OCI-LY7 (cell line): ENCODE data around the gene STK32A.

Experiments used
- EZH2phosphoT487 ChIP-seq: fragments of 200-600 bp; sonication (generic); IDR thresholded peaks from 2 replicates; pipeline ENCODE4 v1.6.1; 2018; ENCODE audit warnings: low read depth, borderline replicate concordance, mild to moderate bottlenecking, mixed run types, antibody characterized with exemption, low read length, moderate library complexity, mixed read lengths
- TF ChIP-seq, protein P1 (sequence below): fragments of 200-600 bp; sonication (generic); conservative IDR thresholded peaks from 2 replicates; pipeline ENCODE4 v1.5.1; 2014; ENCODE audit warnings: mild to moderate bottlenecking, antibody characterized with exemption, low read length, moderate library complexity, mixed read lengths

DNA sequence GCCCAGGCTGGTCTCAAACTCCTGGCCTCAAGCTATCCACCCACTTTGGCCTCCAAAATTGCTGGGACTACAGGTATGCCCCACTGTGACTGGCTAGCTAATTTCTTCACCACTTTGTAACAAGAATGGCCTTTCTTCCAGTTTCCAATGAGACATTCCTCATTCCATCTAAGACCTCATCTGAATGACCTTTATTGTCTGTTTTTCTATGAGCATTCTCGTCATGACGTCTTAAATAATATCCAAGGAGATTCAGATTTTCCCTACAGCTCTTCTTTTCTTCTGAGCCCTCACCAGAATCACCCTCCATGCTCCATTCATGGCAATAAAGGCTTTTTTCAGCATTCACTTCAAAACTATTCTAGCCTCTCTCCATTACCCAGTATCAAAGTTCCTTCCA, 30.2 kb upstream of the STK32A start:
- TF ChIP-seq, protein P1, sequence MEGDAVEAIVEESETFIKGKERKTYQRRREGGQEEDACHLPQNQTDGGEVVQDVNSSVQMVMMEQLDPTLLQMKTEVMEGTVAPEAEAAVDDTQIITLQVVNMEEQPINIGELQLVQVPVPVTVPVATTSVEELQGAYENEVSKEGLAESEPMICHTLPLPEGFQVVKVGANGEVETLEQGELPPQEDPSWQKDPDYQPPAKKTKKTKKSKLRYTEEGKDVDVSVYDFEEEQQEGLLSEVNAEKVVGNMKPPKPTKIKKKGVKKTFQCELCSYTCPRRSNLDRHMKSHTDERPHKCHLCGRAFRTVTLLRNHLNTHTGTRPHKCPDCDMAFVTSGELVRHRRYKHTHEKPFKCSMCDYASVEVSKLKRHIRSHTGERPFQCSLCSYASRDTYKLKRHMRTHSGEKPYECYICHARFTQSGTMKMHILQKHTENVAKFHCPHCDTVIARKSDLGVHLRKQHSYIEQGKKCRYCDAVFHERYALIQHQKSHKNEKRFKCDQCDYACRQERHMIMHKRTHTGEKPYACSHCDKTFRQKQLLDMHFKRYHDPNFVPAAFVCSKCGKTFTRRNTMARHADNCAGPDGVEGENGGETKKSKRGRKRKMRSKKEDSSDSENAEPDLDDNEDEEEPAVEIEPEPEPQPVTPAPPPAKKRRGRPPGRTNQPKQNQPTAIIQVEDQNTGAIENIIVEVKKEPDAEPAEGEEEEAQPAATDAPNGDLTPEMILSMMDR, result no peak
- no peak for TF ChIP-seq EZH2phosphoT487
